Endodermal cell (in vitro differentiated cells): ENCODE measurements around the gene INTU. TPM values are rescaled to one million over a fixed set of nuclear protein-coding genes. Genes with fewer than 3 reads are reported as not detected.

Experiments used
- DNase-seq: peaks from one replicate; pipeline ENCODE4 v3.0.0-alpha.2; 2017
- H3K27ac ChIP-seq: 2 replicates; pipeline ENCODE4 v1.5.1; 2013; ENCODE audit warnings: mild to moderate bottlenecking, low read depth, low read length, moderate library complexity
- H3K27me3 ChIP-seq: 2 replicates; pipeline ENCODE4 v1.6.1; 2013; ENCODE audit warnings: mild to moderate bottlenecking, low read length, moderate library complexity; ENCODE audit not compliant: insufficient read depth, control insufficient read depth, poor library complexity, severe bottlenecking
- H3K36me3 ChIP-seq: 2 replicates; pipeline ENCODE4 v1.7.0; 2013; ENCODE audit warnings: mild to moderate bottlenecking, low read length, moderate library complexity; ENCODE audit not compliant: control insufficient read depth, insufficient read depth
- H3K4me1 ChIP-seq: one replicate; pipeline ENCODE4 v1.7.0; 2013; ENCODE audit warnings: low read length; ENCODE audit not compliant: control insufficient read depth, insufficient read depth
- H3K4me3 ChIP-seq: 2 replicates; pipeline ENCODE4 v1.5.1; 2013; ENCODE audit warnings: mild to moderate bottlenecking, low read length, moderate library complexity
- H3K9ac ChIP-seq: 2 replicates; pipeline ENCODE4 v1.6.1; 2013; ENCODE audit warnings: mild to moderate bottlenecking, low read length, moderate library complexity; ENCODE audit not compliant: poor library complexity, severe bottlenecking; ENCODE audit errors: extremely low read depth
- H3K9me3 ChIP-seq: 2 replicates; pipeline ENCODE4 v1.6.1; 2013; ENCODE audit warnings: mild to moderate bottlenecking, low read length, moderate library complexity; ENCODE audit not compliant: control insufficient read depth
- H3K27ac Mint-ChIP-seq: 2 replicates; pipeline ENCODE4 v1.8.0; 2020; ENCODE audit warnings: mixed read lengths
- H3K27me3 Mint-ChIP-seq: 2 replicates; pipeline ENCODE4 v1.8.0; 2021; ENCODE audit warnings: mild to moderate bottlenecking, mixed read lengths; ENCODE audit not compliant: insufficient read depth
- H3K36me3 Mint-ChIP-seq: 2 replicates; pipeline ENCODE4 v1.8.0; 2020; ENCODE audit warnings: low read depth, mixed read lengths
- H3K4me1 Mint-ChIP-seq: 2 replicates; pipeline ENCODE4 v1.8.0; 2020; ENCODE audit warnings: mixed read lengths
- H3K4me3 Mint-ChIP-seq: 2 replicates; pipeline ENCODE4 v1.8.0; 2020; ENCODE audit warnings: mild to moderate bottlenecking, moderate library complexity, mixed read lengths
- H3K9me3 Mint-ChIP-seq: 2 replicates; pipeline ENCODE4 v1.8.0; 2020; ENCODE audit warnings: mild to moderate bottlenecking, mixed read lengths
- CTCF ChIP-seq: fragments of 200-600 bp; sonication (generic); conservative IDR thresholded peaks from 2 replicates; pipeline ENCODE4 v1.5.0; 2021; ENCODE audit warnings: antibody characterized with exemption, mild to moderate bottlenecking
- WGBS, 2 experiments: methylation state at CpG; one replicate each; pipeline versions ENCODE4 v1.1.5 to v1.1.7; 2013; ENCODE audit warnings: missing lambda C conversion rate in 2 of 2, mixed read lengths in 1 of 2; ENCODE audit not compliant: insufficient coverage in 1 of 2, insufficient read length in 1 of 2; 5-methylcytosine and 5-hydroxymethylcytosine counted together
- total RNA-seq, 2 donors: library from RNA; stranded (reverse); fragmentation: NEBNext Ultra II Directional in 1 of 2; extraction: Animal tissue kit (Norgen Biotek cat#: 25700) in 1 of 2; gene quantifications; 2 replicates in 1 of 2; 3 replicates in 1 of 2; pipeline ENCODE4 v1.2.1, GENCODE V29; 2021

Gene INTU
- total RNA-seq, 2 donors from 2014 or later: 20.5 to 31.3 TPM

- Histone ChIP-seq H3K36me3 (no peaks in the 10 kb centered on the region), H3K4me1 (peaks cover 9% of the 10 kb centered on the region), H3K4me3 (no peak overlapping the region), H3K27me3 (no peaks in the 10 kb centered on the region), H3K27ac (no peak overlapping the region), H3K9ac (no peak overlapping the region), H3K9me3 (no peaks in the 10 kb centered on the region)
- Mint-ChIP-seq H3K27me3 (no peaks in the 10 kb centered on the region), H3K27ac (no peak overlapping the region), H3K36me3 (no peaks in the 10 kb centered on the region), H3K4me1 (peaks cover 34% of the 10 kb centered on the region), H3K9me3 (no peaks in the 10 kb centered on the region), H3K4me3 (no peak overlapping the region)
- TF ChIP-seq CTCF: no peak
- no peak for DNase-seq
- WGBS, 2 experiments: 90% methylated on average over 3 of the region's 4 CpGs; no CpG with 5 or more reads in 1 of the 2 experiments
Observed at GRCh38 chr4:127771535-127772275, 138.9 kb downstream of the INTU start.

- H3K4me3 ChIP-seq: no peak overlapping the region
- no peak for DNase-seq
- H3K9ac ChIP-seq: no peak overlapping the region
- Mint-ChIP-seq H3K36me3 (no peaks in the 10 kb centered on the region), H3K27me3 (no peaks in the 10 kb centered on the region), H3K9me3 (no peaks in the 10 kb centered on the region), H3K4me1 (peaks cover 42% of the 10 kb centered on the region), H3K27ac (no peak overlapping the region), H3K4me3 (no peak overlapping the region)
- H3K36me3 ChIP-seq: no peaks in the 10 kb centered on the region
- no peak overlapping the region for H3K27ac ChIP-seq
- TF ChIP-seq CTCF: peak; percentile 35
- peaks cover 13% of the 10 kb centered on the region for H3K4me1 ChIP-seq
- no peaks in the 10 kb centered on the region for H3K27me3 ChIP-seq
- no peaks in the 10 kb centered on the region for H3K9me3 ChIP-seq
- 54 to 87% methylated on average over 3 to 9 of the region's 10 CpGs for WGBS, 2 experiments
Observed at GRCh38 chr4:127772769-127773671, 140.3 kb downstream of the INTU start.

- H3K27ac Mint-ChIP-seq: no peak overlapping the region
- WGBS, 2 experiments: 93% methylated on average over 4 of the region's 4 CpGs; no CpG with 5 or more reads in 1 of the 2 experiments
- peaks cover 45% of the 10 kb centered on the region for H3K4me1 Mint-ChIP-seq
Observed at GRCh38 chr4:127775843-127776242, 143.1 kb downstream of the INTU start.

More at GRCh38 chr4:127775843-127776242, 143.1 kb downstream of the INTU start:
- TF ChIP-seq CTCF: no peak
- Histone ChIP-seq H3K9me3 (no peaks in the 10 kb centered on the region), H3K27ac (no peak overlapping the region), H3K4me1 (peaks cover 13% of the 10 kb centered on the region), H3K9ac (no peak overlapping the region), H3K36me3 (no peaks in the 10 kb centered on the region), H3K4me3 (no peak overlapping the region), H3K27me3 (peaks cover 1% of the 10 kb centered on the region)
- DNase-seq: no peak
- no peaks in the 10 kb centered on the region for H3K36me3 Mint-ChIP-seq
- no peak overlapping the region for H3K4me3 Mint-ChIP-seq
- H3K27me3 Mint-ChIP-seq: peaks cover 6% of the 10 kb centered on the region
- no peaks in the 10 kb centered on the region for H3K9me3 Mint-ChIP-seq

Other genes starting within 250 kb of the INTU start
- not detected for gene SLC25A31, start 97.4 kb downstream of the INTU start, total RNA-seq
- gene HSPA4L, start 149.4 kb downstream of the INTU start, total RNA-seq: 1 to 10 TPM; 2.0 to 6.2 TPM
- 10 to 100 TPM; 28.7 to 31.3 TPM for gene PLK4, start 247.9 kb downstream of the INTU start, total RNA-seq